Suprapubic skin (tissue), 4 donors: ENCODE measurements around the gene FSTL4. TPM values are rescaled to one million over a fixed set of nuclear protein-coding genes. Genes with fewer than 3 reads are reported as not detected.
"Not testable (repeated sequence)": the region's sequence is repeated elsewhere in the genome, so short reads cannot be mapped to it uniquely, and the experiment has no call there.

Experiments
- DNase-seq, 2 donors: peaks; one replicate each; pipeline ENCODE4 v3.0.0-alpha.2; 2019; ENCODE audit warnings: low spot score in 2 of 2
- H3K27ac ChIP-seq: fragments of 200-600 bp; sonication (generic); one replicate; pipeline ENCODE4 v1.5.1; 2019
- H3K27me3 ChIP-seq: fragments of 200-600 bp; sonication (generic); one replicate; pipeline ENCODE4 v1.5.1; 2019
- H3K36me3 ChIP-seq: fragments of 200-600 bp; sonication (generic); one replicate; pipeline ENCODE4 v1.5.1; 2019
- H3K4me1 ChIP-seq: fragments of 200-600 bp; sonication (generic); one replicate; pipeline ENCODE4 v1.5.1; 2019
- H3K4me3 ChIP-seq: fragments of 200-600 bp; sonication (generic); one replicate; pipeline ENCODE4 v1.5.1; 2019; ENCODE audit warnings: mild to moderate bottlenecking
- H3K9me3 ChIP-seq: fragments of 200-600 bp; sonication (generic); one replicate; pipeline ENCODE4 v1.5.1; 2019
- CTCF ChIP-seq, 2 donors: fragments of 200-600 bp in 1 of 2; fragments of 450-650 bp in 1 of 2; sonication (generic) in 1 of 2; IDR thresholded peaks; one replicate each; pipeline ENCODE4 v1.5.1; 2016 to 2019; ENCODE audit warnings: antibody characterized with exemption in 2 of 2, mild to moderate bottlenecking in 1 of 2, moderate library complexity in 1 of 2
- EP300 ChIP-seq: sonication (generic); formaldehyde crosslinking; IDR thresholded peaks from one replicate; pipeline ENCODE4 v1.6.1; 2017; ENCODE audit warnings: antibody characterized with exemption
- POLR2A ChIP-seq, 2 donors: fragments of 450-650 bp; IDR thresholded peaks; one replicate each; pipeline ENCODE4 v1.6.1; 2017; ENCODE audit warnings: antibody characterized with exemption in 2 of 2, mild to moderate bottlenecking in 2 of 2, moderate library complexity in 2 of 2
- POLR2AphosphoS5 ChIP-seq, 3 donors: sonication (generic); formaldehyde crosslinking; IDR thresholded peaks; one replicate each; pipeline ENCODE4 v1.6.1; 2017; ENCODE audit warnings: antibody characterized with exemption in 3 of 3
- WGBS: methylation state at CpG from one replicate; pipeline ENCODE4 v1.1.5; 2018; 5-methylcytosine and 5-hydroxymethylcytosine counted together
- total RNA-seq, 4 donors: library from RNA; depleted of rRNA; stranded (reverse); fragments of >200 nt; gene quantifications; one replicate each; pipeline ENCODE4 v1.1.0, GENCODE V29; 2016

The FSTL4 gene
- total RNA-seq, 4 donors from 2014 or later: 2.3 to 6.4 (median 5.8) TPM

- 89% methylated on average over 4 of the region's 4 CpGs for WGBS
- H3K27me3 ChIP-seq: no peaks in the 10 kb centered on the region
- no peaks in the 10 kb centered on the region for H3K36me3 ChIP-seq
- no peaks in the 10 kb centered on the region for H3K9me3 ChIP-seq
- no peaks in the 10 kb centered on the region for H3K4me1 ChIP-seq
- TF ChIP-seq EP300 (no peak), POLR2A (IDR thresholded peaks at IDR 0.05) (no peak), POLR2AphosphoS5 (IDR thresholded peaks at IDR 0.05) (no peak)
- no peak overlapping the region for H3K4me3 ChIP-seq
- DNase-seq: no peak
- H3K27ac ChIP-seq: no peak overlapping the region
Observed at GRCh38 chr5:133219296-133219695, 393.0 kb downstream of the FSTL4 start.

- not testable (repeated sequence) for H3K27ac ChIP-seq, H3K27me3 ChIP-seq, H3K4me1 ChIP-seq, H3K9me3 ChIP-seq, H3K4me3 ChIP-seq, DNase-seq, H3K36me3 ChIP-seq
- WGBS: 95% methylated on average over 7 of the region's 7 CpGs
Observed at GRCh38 chr5:133216138-133216537, 396.2 kb downstream of the FSTL4 start.

GRCh38 chr5:133214153-133214820 is 398.1 kb downstream of the FSTL4 start:
- Histone ChIP-seq H3K4me3 (no peak overlapping the region), H3K4me1 (no peaks in the 10 kb centered on the region), H3K27ac (no peak overlapping the region), H3K9me3 (no peaks in the 10 kb centered on the region), H3K27me3 (no peaks in the 10 kb centered on the region), H3K36me3 (no peaks in the 10 kb centered on the region)
- TF ChIP-seq CTCF (IDR thresholded peaks at IDR 0.05) (no peak), EP300 (no peak), POLR2A (IDR thresholded peaks at IDR 0.05) (no peak), POLR2AphosphoS5 (IDR thresholded peaks at IDR 0.05) (no peak)
- DNase-seq: no peak
- 59% methylated on average over 2 of the region's 2 CpGs for WGBS

- Histone ChIP-seq H3K27me3 (no peaks in the 10 kb centered on the region), H3K4me1 (no peaks in the 10 kb centered on the region), H3K36me3 (no peaks in the 10 kb centered on the region), H3K4me3 (no peak overlapping the region), H3K27ac (no peak overlapping the region), H3K9me3 (no peaks in the 10 kb centered on the region)
- TF ChIP-seq POLR2A (IDR thresholded peaks at IDR 0.05): no peak
- WGBS: 69% methylated on average over 4 of the region's 4 CpGs
- no peak for DNase-seq
Observed at GRCh38 chr5:133205649-133206048, 406.7 kb downstream of the FSTL4 start.

GRCh38 chr5:133205204-133205603 is 407.1 kb downstream of the FSTL4 start:
- H3K4me1 ChIP-seq: no peaks in the 10 kb centered on the region
- no peak for DNase-seq
- H3K36me3 ChIP-seq: no peaks in the 10 kb centered on the region
- no peaks in the 10 kb centered on the region for H3K27me3 ChIP-seq
- H3K27ac ChIP-seq: no peak overlapping the region
- TF ChIP-seq POLR2A (IDR thresholded peaks at IDR 0.05) (no peak), CTCF (IDR thresholded peaks at IDR 0.05) (no peak), EP300 (no peak)
- 67% methylated on average over 4 of the region's 4 CpGs for WGBS
- H3K9me3 ChIP-seq: no peaks in the 10 kb centered on the region
- no peak overlapping the region for H3K4me3 ChIP-seq

GRCh38 chr5:133203317-133204305 is 408.7 kb downstream of the FSTL4 start:
- H3K27ac ChIP-seq: no peak overlapping the region
- TF ChIP-seq POLR2A (IDR thresholded peaks at IDR 0.05) (no peak), POLR2AphosphoS5 (IDR thresholded peaks at IDR 0.05) (no peak), CTCF (IDR thresholded peaks at IDR 0.05) (no peak), EP300 (no peak)
- no peaks in the 10 kb centered on the region for H3K36me3 ChIP-seq
- H3K9me3 ChIP-seq: no peaks in the 10 kb centered on the region
- no peak overlapping the region for H3K4me3 ChIP-seq
- no peak for DNase-seq
- H3K4me1 ChIP-seq: no peaks in the 10 kb centered on the region
- 91% methylated on average over 9 of the region's 9 CpGs for WGBS
- no peaks in the 10 kb centered on the region for H3K27me3 ChIP-seq
